WERI-Rb-1 (cell line): ENCODE results near the gene TRPM8.

Source experiments
- DNase-seq: peaks from one replicate; pipeline ENCODE4 v3.0.0-alpha.2; 2020
- H3K27ac ChIP-seq: fragments of 250-450 bp; sonication (Bioruptor Pico); 2 replicates; pipeline ENCODE4 v1.5.1; 2020; ENCODE audit warnings: mild to moderate bottlenecking, moderate library complexity
- H3K27me3 ChIP-seq: fragments of 250-450 bp; sonication (Bioruptor Pico); 2 replicates; pipeline ENCODE4 v1.5.1; 2021; ENCODE audit warnings: mild to moderate bottlenecking, low read depth, moderate library complexity; ENCODE audit not compliant: insufficient read depth, severe bottlenecking
- H3K36me3 ChIP-seq: fragments of 250-450 bp; sonication (Bioruptor Pico); 2 replicates; pipeline ENCODE4 v1.5.1; 2020; ENCODE audit warnings: mild to moderate bottlenecking, moderate library complexity
- H3K4me3 ChIP-seq: 2 replicates; pipeline ENCODE4 v1.5.1; 2011; ENCODE audit warnings: low read depth, mild to moderate bottlenecking, control low read depth, low read length
- H3K9me3 ChIP-seq: fragments of 250-450 bp; sonication (Bioruptor Pico); 2 replicates; pipeline ENCODE4 v1.5.1; 2021; ENCODE audit warnings: mild to moderate bottlenecking, moderate library complexity; ENCODE audit not compliant: severe bottlenecking
- CTCF ChIP-seq: IDR thresholded peaks from 2 replicates; pipeline ENCODE4 v1.5.1; 2011; ENCODE audit warnings: low read depth, mild to moderate bottlenecking, control low read depth, inconsistent platforms, low read length

Gene TRPM8

GRCh38 chr2:233988581-233988980, 71.4 kb downstream of the TRPM8 start:
- no peak for TF ChIP-seq CTCF
- Histone ChIP-seq H3K36me3 (no peaks in the 10 kb centered on the region), H3K27ac (peak overlapping the region; percentile 79), H3K9me3 (peaks cover 10% of the 10 kb centered on the region), H3K27me3 (no peaks in the 10 kb centered on the region), H3K4me3 (no peak overlapping the region)
- DNase-seq: peak; percentile 48

GRCh38 chr2:233989221-233989858, 72.2 kb downstream of the TRPM8 start:
- no peaks in the 10 kb centered on the region for H3K36me3 ChIP-seq
- peak overlapping the region; percentile 8; the same call in 1 of the 2 replicates for H3K4me3 ChIP-seq
- H3K27ac ChIP-seq: peak overlapping the region; percentile 79
- DNase-seq: peak; percentile 96
- no peak for TF ChIP-seq CTCF
- H3K9me3 ChIP-seq: peaks cover 10% of the 10 kb centered on the region
- H3K27me3 ChIP-seq: no peaks in the 10 kb centered on the region

- Histone ChIP-seq H3K36me3 (no peaks in the 10 kb centered on the region), H3K27me3 (no peaks in the 10 kb centered on the region), H3K9me3 (peaks cover 10% of the 10 kb centered on the region), H3K27ac (peak overlapping the region; percentile 79), H3K4me3 (no peak overlapping the region)
- DNase-seq: no peak
- no peak for TF ChIP-seq CTCF
Observed at GRCh38 chr2:233990261-233990798, 73.2 kb downstream of the TRPM8 start.

- no peak for TF ChIP-seq CTCF
- DNase-seq: no peak
- H3K9me3 ChIP-seq: peaks cover 10% of the 10 kb centered on the region
- H3K4me3 ChIP-seq: no peak overlapping the region
- H3K27ac ChIP-seq: no peak overlapping the region; the same call in 1 of the 2 replicates
- H3K36me3 ChIP-seq: no peaks in the 10 kb centered on the region
- no peaks in the 10 kb centered on the region for H3K27me3 ChIP-seq
Observed at GRCh38 chr2:233991196-233991595, 74.0 kb downstream of the TRPM8 start.

GRCh38 chr2:233992513-233993217, 75.5 kb downstream of the TRPM8 start:
- Histone ChIP-seq H3K9me3 (peaks cover 10% of the 10 kb centered on the region), H3K27me3 (no peaks in the 10 kb centered on the region), H3K36me3 (no peaks in the 10 kb centered on the region), H3K4me3 (no peak overlapping the region), H3K27ac (no peak overlapping the region)
- no peak for DNase-seq
- no peak for TF ChIP-seq CTCF
